Measurements from ENCODE around the gene PLA2G2A. TPM values are rescaled to one million over a fixed set of nuclear protein-coding genes. Genes with fewer than 3 reads are reported as not detected.

The PLA2G2A gene
- total RNA-seq, 2 donors from 2014 or later = 310 to 2,023 TPM

DNA sequence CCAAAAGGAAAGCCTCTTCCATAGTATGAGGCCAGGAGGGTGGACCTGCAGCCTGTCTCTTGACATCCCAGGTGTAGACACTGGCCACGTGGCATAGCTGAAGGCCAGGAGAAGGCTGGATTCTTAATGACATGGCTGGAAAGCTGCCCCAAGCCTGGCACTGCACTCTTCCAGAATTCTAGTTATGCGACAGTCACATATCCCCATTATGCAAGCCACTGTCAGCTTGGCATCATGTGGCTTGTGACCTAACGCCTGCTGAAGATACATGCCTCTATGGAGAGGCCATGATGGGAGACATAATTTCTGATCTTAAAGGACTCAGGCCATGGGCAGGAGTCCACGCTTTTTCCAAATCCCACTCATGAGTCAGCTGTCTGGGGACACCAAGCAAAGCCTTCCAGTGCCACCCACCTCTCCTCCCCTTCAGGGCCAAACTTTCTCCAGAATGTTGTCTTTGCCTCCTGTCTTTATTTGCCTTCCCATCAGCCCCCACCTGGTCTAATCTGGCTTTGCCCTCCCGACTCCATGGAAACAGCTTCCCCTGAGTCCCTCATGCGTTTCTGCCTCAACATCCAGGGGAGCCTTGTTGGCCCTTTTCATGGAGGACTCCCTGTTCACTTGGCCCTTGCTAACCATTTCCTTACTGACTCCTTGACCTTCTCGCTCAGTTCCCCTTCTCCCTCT, 3.0 kb downstream of the PLA2G2A start:
- DNase-seq (ENCODE audit: low spot score) = no peak
- intact Hi-C loops (cut with DNase I) = loop anchor here in 1 of 2 donors (5.0 kb wide), 1 partner anchor 176 kb away; no protein-coding TSS in a partner anchor

DNA sequence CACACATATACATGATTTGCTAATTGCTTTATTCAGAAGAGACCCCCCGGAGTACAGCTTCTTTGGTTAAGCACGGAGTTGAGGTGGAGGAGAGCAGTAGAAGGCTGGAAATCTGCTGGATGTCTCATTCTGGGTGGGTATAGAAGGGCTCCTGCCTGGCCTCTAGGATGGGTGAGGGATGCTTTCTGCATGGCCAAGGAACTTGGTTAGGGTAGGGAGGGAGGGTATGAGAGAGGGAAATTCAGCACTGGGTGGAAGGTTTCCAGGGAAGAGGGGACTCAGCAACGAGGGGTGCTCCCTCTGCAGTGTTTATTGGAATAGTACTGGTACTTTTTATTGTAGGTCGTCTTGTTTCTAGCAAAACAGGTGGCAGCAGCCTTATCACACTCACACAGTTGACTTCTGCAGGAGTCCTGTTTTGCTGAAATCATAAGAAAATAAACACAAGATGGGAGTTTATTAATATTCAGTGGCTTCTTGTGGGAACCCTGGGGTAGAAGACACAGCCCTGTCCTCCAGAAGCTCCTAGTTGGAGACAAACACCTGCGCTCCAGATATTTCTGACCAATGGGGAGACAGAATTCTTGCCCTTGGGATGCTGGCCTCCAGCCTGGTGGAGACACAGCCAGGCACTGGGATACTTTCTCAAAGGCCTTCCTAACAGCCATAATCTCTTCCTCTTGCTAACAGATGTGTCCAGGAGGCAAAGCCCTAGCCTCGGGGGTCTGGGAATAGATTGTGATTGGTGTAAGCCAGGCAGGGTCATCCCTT, 3.8 kb downstream of the PLA2G2A start:
- no peak for DNase-seq (ENCODE audit: low spot score)
- intact Hi-C loops (cut with DNase I) = loop anchor here in 1 of 2 donors (5.0 kb wide), 1 partner anchor 177 kb away; no protein-coding TSS in a partner anchor

DNA sequence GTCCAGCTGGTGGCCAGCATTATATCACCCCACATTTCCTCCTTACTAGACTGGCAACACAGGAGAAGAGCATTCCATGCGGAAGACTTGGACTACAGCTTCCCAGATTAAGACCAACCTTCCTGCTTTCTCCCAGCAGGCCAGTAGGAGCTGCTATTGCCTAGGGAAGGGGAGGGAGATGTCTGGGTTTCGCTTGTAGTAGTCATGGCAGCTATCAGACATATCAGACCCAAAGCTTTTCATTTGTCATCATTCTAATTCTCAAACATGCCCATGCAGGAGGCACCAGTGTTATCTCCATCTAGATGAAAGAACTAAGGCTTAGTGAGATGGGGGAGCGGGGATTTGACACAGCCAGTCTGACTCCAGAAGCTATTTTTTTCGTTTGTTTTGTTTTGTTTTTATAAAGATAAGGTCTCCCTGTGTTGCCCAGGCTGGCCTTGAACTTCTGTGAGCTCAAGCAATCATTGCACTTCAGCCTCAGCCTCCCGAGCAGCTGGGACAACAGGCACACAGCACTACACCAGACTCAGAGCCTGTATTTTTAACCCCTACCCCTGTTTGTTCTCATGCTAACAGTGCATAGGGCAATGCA, 4.5 kb downstream of the PLA2G2A start:
- DNase-seq (ENCODE audit: low spot score) = no peak
- intact Hi-C loops (cut with DNase I) = loop anchor here in 1 of 2 donors (5.0 kb wide), 1 partner anchor 177 kb away; no protein-coding TSS in a partner anchor

DNA sequence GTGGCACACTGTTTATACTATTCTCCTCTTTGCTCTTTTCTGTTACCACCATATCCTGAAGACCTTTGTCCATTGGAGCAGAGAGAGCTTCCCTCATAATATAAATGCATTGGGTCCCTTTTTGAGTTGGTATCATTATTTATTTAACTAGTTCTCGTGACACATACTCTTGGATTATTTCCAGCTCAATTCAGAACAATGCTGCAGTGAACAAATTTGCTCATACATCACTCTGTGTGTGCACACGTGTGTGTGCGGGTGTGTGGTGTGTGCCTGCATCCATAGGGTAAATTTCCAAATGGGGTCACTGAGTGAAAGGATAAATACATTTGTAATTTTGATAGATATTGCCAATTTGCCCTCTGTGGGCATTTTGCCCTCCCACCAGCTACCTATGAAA, 5.8 kb downstream of the PLA2G2A start:
- intact Hi-C loops (cut with DNase I) = no loop called here
- no peak for DNase-seq (ENCODE audit: low spot score)

DNA sequence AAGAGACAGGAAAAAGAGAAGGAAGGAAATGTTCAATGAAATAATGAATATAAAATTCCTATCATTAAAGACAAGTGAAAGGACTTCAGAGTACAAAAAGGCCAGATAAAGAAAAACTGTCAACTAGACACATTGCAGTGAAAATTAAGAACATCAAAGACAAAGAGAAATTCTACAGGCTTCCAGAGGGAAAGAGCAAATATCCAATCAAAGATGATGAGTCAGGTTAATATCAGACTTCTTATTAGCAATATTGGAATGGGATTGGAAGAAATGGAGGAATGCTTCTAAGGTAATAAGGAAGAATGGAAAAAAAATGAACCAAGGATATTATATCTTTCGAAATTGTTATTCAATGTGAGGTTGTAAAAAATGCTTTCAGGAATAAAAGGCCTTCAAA, 7.8 kb downstream of the PLA2G2A start:
- intact Hi-C loops (cut with DNase I) = no loop called here

DNA sequence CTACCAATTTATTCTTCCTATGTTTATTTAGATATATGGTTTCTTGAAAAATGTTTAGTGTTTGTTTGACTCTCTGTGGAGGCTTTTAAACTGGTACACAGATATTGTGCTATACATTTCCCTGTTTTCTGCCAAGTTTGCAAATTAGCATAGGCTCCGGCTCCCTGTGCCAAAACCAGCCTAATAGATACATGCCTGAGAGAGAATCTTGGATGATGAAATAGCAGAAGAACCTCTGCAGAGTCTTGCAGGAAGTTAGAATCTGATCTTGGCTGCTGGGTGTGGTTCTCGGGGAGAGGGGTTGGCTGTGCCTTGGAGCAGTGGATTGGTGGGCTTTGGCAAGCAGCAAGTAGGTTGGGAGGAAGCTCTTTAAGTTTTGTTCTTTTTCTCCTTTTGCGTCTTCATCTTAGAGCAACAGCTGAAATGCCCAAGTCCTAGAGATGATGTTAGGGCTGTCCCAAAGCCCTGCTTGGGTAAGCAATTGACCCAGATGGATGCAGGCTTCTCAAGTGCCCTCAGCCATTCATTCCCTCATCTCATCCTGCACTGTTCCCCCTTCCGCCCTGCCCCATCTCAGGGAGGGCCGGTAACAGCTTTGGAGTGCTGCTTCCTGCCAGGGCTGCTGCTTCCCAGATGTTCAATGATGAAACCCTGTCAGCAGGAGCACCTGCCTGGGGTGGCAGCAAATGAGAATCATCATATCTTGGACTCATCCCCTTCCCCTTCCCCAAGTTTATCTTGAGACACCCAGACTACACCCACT, 9.3 kb downstream of the PLA2G2A start:
- no peak for DNase-seq (ENCODE audit: low spot score)
- intact Hi-C loops (cut with DNase I) = no loop called here

More for the DNA sequence above, 7.8 kb downstream of the PLA2G2A start:
- DNase-seq (ENCODE audit: low spot score) = no peak

DNA sequence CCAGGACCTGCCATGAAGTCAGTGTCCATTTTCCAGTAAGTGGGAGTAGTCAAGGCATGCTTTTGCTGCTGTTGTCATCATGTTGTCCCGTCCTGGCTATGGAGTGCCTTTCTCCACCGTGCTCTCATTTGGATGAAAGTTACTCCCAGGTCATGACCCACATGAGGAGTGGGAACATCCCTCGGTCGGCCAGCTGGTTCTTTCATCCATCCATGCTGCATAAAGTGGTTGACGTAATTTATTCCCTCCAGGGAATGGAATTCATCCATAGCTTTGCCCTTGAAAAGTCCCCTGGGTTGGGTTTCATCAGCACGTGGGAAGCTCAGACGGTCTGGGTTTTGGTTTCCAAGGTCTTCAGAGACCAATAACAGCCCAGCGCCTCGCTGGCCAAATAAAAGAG, 11.6 kb downstream of the PLA2G2A start:
- intact Hi-C loops (cut with DNase I) = no loop called here
- peak; percentile 91 for DNase-seq (ENCODE audit: low spot score)

DNA sequence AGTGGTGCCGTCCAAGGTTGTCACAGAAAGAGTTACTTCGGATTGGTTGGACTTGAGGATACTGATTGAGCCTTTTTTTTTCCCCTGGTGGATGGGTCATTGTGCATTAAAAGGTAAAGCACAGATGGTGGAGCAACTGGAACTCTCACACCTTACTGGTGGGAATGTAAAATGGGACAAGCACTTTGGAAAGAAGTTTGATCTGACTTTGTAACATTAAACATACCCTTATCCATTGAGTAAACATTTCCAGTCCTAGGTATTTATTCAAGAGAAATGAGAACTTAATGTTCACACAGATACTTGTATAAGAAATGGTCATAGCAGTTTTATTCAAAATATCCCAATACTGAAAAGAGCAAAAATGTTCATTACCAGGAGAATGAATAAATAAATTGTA, 14.9 kb downstream of the PLA2G2A start:
- no peak for DNase-seq (ENCODE audit: low spot score)
- intact Hi-C loops (cut with DNase I) = no loop called here

DNA sequence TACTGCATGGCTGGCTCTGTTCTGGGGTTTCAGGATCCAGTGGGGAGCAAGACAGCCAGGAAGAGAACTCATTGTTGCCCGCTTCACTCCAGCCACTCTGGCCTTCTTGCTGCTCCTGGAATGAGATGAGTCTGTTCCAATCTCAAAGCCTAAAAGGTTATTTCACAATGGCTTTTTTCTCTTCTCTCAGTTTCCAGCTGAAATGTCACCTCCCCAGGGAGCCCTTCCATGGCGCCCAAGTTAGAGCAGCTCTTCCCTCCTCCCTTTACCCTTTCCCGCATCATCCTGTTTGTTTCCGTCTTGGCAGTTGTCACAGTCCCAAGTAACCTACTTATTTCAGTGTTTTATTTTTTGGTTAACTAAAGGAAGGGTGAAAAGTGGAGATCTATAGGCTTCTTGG, 15.8 kb downstream of the PLA2G2A start:
- intact Hi-C loops (cut with DNase I) = no loop called here
- no peak for DNase-seq (ENCODE audit: low spot score)

DNA sequence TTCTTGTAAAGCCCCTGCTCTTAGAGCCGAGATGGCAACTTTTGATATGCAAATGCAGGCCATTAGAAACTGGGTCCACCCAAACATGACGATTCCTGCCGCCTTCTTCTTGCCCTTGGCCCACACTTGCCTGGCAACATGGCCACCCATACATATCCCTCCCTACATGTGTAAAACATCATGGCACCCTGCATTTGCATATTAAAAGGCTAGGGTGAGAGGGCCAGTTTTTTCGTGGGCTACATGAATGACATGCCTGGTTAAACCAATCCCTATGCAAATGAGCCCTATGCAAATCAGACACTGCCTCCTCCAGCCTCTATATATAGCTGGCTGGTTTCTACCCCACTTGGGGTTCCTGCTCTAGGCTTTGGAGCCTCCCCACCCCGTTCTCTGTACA, 18.8 kb downstream of the PLA2G2A start:
- intact Hi-C loops (cut with DNase I) = no loop called here
- no peak for DNase-seq (ENCODE audit: low spot score)

DNA sequence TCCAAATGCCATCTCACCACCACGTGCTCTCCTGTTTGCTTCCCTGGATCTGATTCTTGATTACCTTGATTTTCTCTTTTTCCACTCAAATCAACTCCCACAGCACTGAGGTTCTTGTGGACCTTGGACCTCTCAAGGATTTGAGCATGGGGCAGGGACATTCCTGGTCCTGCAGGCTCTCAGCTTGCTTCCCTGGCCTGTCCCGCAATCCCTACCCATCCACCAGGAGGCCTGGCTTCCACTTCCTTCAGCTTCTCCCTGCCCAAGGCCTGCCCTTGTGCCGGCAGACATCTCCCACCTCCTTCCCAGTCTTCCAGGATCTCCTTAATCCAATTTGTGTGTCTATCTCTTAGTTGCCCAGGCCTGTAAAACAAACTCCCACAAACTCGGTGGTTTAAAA, 21.6 kb downstream of the PLA2G2A start:
- intact Hi-C loops (cut with DNase I) = no loop called here
- no peak for DNase-seq (ENCODE audit: low spot score)

DNA sequence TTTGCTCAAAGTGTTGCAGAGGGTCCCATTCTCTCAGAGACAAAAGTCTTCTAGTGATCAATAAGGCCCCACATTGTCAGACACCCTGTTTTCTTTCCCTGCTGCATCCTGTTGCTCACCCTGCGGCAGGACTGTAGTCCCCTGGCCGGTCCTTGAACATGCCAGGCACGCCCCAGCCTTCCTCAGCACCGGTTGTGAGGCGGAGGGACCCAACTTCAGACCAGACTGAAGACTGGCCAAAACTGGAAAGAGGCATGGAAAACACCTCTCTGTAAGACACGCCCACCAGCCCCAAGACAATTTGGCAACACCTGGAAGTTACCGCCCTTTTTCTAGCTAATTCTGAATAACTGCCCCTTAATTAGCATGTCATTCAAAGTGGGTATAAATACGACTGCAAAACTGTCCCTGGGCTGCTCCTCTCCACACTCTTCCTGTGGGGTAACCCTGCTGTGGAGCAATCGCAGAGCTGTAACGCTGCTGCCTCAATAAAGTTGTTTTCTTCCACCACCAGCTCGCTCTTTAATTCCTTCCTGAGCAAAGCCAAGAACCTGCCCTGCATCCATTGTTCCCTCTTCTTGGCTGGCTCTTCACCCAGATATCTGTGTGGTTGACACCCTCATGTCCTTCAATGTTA, 23.8 kb downstream of the PLA2G2A start:
- intact Hi-C loops (cut with DNase I) = no loop called here
- DNase-seq (ENCODE audit: low spot score) = no peak

DNA sequence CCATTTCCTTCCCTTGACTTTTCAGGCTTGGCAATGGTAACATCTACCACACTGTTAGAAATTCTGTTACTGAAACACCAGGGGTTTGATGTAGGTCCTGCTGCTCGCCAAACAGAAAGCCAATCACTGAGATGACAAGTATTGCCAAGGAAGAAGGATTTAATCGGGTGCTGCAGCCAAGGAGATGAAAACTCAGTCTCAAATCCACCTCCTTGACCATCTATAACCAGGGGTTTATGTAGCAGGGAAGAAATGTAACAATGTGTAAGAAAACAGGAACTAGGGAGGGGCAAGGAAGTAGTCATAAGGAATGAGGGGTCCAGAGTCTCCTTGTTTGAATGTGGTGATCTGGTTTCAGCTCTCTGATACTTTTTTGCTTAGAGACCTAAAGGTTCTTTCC, 25.4 kb downstream of the PLA2G2A start:
- no peak for DNase-seq (ENCODE audit: low spot score)
- intact Hi-C loops (cut with DNase I) = no loop called here

DNA sequence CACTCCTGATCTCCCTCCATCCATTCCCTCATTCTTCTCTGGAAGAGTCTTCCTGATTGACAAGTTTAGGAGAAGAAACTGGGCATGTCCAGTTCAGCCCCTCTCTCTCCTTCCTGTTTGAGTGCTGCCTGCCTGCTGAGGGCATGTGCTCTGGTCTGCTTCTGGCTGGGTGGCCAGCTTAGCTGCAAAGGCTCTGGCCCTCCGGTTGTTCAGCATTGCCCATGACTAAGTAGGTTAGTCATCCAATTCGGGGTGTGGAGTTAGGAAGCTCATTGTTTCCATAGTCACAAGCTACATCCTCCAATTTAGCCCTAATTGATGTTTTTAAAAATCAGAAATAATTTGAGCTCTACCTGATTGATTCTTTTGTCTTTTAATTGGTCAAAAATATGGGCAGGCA, 30.4 kb downstream of the PLA2G2A start:
- intact Hi-C loops (cut with DNase I) = no loop called here
- no peak for DNase-seq (ENCODE audit: low spot score)

DNA sequence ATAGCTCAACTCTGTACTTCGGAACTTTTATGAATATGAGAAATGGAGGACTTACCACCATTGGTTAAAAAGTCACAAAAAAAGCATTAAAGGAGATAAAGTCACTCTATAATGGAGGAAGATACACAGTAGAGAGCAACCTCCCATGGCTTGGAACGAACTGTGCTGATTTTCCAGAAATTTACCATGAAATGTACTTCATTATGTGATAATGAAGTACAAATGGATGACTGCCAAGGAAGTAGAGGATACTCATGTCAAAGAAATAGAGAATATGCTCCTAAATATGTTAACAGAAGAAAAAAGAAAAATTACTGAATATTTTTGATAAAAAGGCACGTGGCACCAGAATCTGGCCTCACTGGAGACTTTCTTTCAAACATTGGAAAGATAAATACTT, 32.4 kb downstream of the PLA2G2A start:
- intact Hi-C loops (cut with DNase I) = no loop called here
- no peak for DNase-seq (ENCODE audit: low spot score)

DNA sequence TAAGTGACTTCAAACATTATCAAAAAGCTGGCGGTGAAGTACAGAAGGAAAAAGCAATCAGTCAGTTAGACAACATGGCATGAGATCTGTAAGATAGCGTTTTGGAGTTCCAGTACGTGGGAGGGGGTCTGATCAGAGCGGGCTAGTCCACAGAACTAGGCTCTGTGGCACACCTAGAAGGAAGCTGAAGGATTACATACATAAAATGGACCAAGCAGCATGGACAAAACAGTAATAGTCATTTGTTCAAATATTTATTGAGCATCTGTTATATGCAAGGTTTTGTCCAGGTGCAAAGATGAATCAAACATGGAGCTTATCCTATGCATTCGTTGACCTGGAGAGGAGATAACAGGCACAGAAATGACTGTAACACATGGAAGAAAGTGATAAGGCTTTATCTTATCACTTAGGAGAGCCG, 33.1 kb downstream of the PLA2G2A start:
- intact Hi-C loops (cut with DNase I) = no loop called here
- no peak for DNase-seq (ENCODE audit: low spot score)

DNA sequence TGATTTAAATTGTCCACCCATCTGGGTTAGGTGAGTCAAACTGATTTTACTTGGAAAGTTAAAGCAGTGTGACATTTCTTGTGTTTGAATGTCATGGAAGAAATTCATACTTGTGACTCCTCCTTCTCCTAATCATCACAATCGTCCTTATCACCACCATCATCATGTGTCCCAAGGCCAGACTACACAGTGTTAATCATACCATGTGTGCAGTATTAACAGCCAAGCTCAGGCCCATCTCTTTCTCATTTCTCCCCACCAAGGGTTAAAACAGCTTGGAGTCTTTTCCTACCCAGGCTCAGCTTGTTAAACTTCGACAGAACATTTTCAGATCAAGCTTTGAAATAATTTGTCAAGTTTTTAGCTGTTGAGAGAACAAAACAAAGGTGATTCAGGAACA, 33.5 kb downstream of the PLA2G2A start:
- intact Hi-C loops (cut with DNase I) = no loop called here
- DNase-seq (ENCODE audit: low spot score) = no peak

DNA sequence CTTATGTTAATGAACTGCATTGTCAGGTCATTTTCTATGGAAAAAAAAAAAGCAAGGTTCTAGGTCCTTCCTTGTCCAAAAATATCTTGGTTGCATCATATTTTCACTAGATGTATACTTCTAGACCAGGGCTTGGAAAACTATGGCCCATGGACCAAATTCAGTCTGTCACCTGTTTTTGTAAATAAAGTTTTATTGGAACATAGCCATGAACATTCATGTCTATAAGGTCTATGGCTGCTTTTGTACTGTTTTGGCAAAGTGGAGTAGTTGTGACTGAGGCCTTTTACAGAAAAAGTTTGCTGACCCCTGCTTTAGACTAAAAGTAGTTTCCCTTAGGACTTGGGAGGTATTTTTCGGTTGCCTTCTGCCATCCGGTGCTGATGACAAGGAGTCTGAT, 36.8 kb downstream of the PLA2G2A start:
- intact Hi-C loops (cut with DNase I) = loop anchor here in 1 of 2 donors (2.0 kb wide), 1 partner anchor 56 kb away; no protein-coding TSS in a partner anchor
- no peak for DNase-seq (ENCODE audit: low spot score)

DNA sequence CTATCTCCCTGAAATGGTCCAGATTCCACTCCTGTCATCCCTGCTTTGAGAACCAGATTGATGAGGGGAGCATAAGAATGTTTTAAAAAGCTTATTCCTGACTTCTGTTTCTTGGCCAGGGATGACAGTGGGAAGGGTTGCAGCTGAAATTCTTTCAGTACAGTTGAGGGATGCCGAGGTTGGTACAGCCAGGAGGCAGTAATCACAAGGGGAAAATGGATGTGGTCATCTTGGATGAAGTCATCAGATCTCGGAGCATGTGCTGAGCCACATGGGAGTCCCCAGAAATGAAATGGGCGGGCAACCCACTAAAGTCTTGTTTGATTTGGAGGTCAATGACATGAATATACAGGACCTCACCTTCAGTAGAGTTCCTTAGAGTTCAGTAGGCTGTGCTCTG, 37.3 kb downstream of the PLA2G2A start:
- no peak for DNase-seq (ENCODE audit: low spot score)
- intact Hi-C loops (cut with DNase I) = loop anchor here in 1 of 2 donors (2.0 kb wide), 1 partner anchor 55 kb away; no protein-coding TSS in a partner anchor
